ENCODE measurements around the gene ACAA2.
"Not testable (repeated sequence)": the region's sequence is repeated elsewhere in the genome, so short reads cannot be mapped to it uniquely, and the experiment has no call there.

The ACAA2 gene

GRCh38 chr18:49843778-49844625 lies 30.7 kb upstream of the ACAA2 start:
- no peak for DNase-seq

DNA sequence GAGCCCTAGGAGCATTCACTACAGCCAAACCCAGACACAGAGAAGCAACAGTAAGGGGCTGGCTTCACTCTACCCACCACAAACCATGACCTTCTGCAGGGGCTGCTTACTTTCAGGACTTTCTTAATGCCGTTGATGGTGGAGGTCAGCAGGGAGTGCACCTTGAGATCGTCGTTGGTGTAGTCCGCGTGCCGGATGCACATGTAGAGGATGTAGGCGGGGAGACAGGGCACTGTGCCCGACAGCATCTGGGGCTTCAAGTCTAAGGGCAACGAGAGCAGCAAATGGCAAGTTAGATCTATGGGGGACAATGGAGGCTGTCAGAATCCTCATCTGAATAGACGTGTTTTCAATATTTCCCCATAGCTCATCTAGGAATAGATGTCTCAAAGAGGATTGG lies 29.8 kb upstream of the ACAA2 start:
- DNase-seq = no peak

GRCh38 chr18:49842656-49843055 lies 29.3 kb upstream of the ACAA2 start:
- no peak for DNase-seq

- DNase-seq = no peak
These were observed 28.2 kb upstream of the ACAA2 start for GRCh38 chr18:49841236-49842217.

- no peak for DNase-seq
These were observed 25.7 kb upstream of the ACAA2 start for GRCh38 chr18:49839012-49839411.

DNA sequence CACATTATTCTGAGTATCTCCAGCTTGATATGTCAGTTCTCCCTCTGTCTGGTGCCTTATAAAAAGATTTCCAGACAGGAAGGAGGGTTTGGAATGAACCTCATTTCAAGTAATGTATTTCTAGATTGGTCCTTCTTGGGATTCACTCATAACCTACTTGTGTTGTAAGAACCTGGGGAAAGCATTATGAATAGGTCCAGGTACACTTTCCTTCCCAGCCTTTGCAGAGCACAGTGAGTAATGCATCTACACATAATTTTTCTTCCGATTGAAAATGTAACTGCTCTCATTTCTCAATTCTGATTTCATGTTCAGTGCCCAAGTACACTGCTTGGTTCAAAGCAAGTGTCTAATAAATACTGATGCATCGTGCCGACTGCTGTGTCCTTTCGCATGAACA lies 25.0 kb upstream of the ACAA2 start:
- DNase-seq = no peak

GRCh38 chr18:49837889-49838288 lies 24.6 kb upstream of the ACAA2 start:
- DNase-seq = no peak

GRCh38 chr18:49837316-49837835 lies 24.0 kb upstream of the ACAA2 start:
- DNase-seq = not testable (repeated sequence)

DNA sequence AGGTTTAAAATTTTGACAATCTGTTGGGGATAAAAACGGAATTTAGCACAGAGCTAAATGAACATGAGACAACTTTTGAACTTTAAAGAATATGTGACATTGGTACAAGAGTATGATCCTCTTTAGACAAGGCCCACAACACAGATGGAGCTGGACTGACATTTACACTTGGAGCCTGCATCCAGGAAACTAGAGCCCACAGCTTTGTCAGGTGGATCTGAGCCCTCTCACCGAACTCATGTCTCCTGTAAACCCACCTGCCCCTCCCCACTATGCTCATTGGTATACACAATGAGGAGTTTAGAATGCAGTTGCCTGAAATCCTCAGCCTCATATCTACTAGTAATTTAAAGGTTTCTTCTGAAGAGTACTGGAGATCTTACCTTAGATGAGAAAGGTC lies 22.1 kb upstream of the ACAA2 start:
- no peak for DNase-seq

DNA sequence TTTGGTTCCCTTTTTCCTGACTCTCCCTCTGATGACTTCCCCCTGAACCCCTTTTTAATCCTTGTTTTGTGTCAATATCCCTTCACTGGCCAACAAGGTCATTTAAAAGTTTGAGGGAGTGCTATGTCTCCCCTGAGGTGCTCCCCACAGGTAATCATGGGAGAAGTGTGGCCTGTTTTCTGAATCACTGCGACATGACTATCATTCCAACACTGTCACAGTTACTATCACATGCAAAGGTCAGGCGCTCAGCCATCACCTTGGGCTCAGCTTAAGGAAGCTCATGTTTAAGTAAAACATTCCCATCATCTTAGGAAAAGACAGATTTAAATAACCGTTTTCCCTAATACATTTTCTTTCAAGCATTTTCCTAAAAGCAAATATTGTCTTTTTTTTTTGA lies 20.9 kb upstream of the ACAA2 start:
- DNase-seq = no peak

DNA sequence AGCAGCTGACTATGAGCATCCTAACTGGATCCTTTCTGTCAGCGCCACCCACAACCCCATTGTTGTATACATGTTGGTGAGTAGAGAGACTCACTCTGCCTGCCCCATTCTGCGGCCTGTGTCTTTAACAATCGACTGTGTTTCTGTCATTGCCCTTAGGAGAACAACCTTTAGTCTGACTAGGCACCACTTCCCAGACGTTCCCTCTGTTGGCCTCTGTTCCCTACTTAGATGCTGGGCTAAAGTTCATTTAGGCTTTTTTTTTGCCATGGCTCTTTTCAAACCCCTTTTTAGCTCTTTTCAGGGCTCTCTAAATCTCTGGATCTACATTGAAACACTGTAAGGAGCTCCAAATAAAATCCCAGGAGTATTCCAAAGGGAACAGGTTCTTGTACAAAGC lies 20.5 kb upstream of the ACAA2 start:
- no peak for DNase-seq

GRCh38 chr18:49832221-49832647 lies 18.9 kb upstream of the ACAA2 start:
- DNase-seq = no peak

- no peak for DNase-seq
These were observed 14.7 kb upstream of the ACAA2 start for GRCh38 chr18:49827996-49828395.

- DNase-seq = peak; percentile 74
These were observed 6.7 kb upstream of the ACAA2 start for GRCh38 chr18:49819823-49820671.

DNA sequence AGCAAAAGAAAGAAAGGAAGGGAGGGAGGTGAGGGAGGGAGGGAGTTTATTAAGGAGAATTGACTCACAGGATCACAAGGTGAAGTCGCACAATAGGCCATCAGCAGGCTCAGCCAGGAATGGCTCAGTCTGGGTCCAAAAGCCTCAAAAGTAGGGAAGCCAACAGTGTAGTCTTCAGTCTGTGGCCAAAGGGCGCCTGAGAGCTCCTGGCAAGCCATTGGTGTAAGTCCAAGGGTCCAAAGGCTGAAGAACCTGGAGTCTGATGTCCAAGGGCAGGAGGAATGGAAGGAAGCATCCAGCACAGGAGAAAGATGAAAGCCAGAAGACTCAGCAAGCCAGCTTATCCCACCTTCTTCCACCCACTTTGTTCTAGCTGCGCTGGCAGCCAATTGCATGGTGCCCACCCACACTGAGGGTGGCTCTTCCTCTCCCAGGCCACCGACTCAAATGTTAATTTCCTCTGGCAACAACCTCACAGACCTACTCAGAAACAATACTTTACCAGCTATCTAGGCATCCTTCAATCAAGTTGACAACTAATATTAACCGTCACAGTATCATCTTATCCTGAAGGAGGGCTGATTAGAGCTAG lies 5.8 kb upstream of the ACAA2 start:
- no peak for DNase-seq

GRCh38 chr18:49817947-49818346 lies 4.6 kb upstream of the ACAA2 start:
- DNase-seq = no peak

GRCh38 chr18:49815927-49816326 lies 2.6 kb upstream of the ACAA2 start:
- no peak for DNase-seq

DNA sequence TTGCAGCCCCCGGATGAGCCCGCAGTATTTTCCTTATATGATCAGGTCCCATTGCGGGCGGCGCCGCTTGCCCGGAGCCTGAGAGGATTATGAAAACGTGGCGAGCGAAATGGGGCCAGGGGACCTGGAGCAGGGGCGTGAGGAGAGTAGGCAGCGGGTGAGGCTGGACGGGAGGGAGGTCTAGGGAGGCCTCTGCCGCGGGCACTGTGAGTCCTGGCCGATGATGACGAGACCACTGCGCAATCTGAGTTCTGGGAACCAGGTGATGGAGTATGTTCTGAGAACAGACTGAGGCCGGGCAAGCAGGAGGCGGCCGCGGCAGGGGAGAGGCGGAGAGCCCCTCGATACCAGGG lies 790 bp upstream of the ACAA2 start:
- DNase-seq = peak; percentile 60

- DNase-seq = no peak
These were observed 339 bp downstream of the ACAA2 start for GRCh38 chr18:49813069-49813318.

DNA sequence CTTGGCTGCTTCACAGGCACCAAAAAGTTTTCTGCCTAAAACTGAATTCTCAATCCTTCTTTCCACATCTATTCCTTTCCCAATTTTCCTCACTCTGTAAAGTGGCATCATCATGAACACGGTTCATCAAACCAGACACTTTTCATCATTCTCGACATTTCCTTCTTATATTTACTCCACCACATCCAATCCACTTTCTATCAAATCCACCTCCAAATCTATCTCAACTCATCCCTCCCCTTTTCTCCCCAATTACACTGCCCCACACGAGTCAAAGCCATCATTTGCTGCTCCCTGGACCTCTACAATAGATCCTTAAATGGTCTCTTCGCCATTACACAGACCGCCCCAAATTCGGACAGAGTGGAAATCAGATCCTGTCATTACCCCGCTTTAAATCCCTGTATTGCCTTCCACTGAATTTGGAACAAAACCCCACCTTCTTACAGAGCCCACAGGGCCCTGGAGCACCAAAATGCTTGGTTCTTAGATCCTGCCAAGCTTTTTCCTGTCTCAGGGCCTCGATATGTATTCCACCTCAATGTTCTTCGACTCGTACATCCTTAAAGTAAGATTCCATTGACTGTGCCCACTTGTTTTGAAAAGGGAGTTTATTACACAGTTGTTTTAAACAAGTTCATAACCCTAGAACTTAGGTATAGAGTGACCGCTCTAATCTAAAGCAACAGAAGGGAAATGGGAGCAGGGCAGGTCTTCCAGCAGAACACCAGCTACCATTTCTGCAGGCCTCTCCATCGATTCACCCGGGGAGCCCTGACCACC lies 856 bp downstream of the ACAA2 start:
- no peak for DNase-seq

- DNase-seq = no peak
These were observed 2.0 kb downstream of the ACAA2 start for GRCh38 chr18:49811151-49811938.
